Stimulated activated CD8-positive, alpha-beta memory T cell treated with anti-CD3 and anti-CD28 coated beads, Interleukin-15, amount 100 ng/mL, for 24 hours (primary cell): ENCODE data around the gene BACH2.
"Not testable (repeated sequence)": the region's sequence is repeated elsewhere in the genome, so short reads cannot be mapped to it uniquely, and the experiment has no call there.

Source experiments
- DNase-seq: peaks from one replicate; pipeline ENCODE4 v3.0.0-alpha.2; 2020; ENCODE audit warnings: low read depth

BACH2 gene

GRCh38 chr6:89894169-89894568 is 402.5 kb downstream of the BACH2 start, which contains the start of gene GJA10:
Gene GJA10 (plus strand): TSS chr6:89894469. CDS start chr6:89894469, 0 bp downstream.
- no peak for DNase-seq

- DNase-seq: not testable (repeated sequence)
Observed at GRCh38 chr6:89892577-89892976, 404.1 kb downstream of the BACH2 start.

DNA sequence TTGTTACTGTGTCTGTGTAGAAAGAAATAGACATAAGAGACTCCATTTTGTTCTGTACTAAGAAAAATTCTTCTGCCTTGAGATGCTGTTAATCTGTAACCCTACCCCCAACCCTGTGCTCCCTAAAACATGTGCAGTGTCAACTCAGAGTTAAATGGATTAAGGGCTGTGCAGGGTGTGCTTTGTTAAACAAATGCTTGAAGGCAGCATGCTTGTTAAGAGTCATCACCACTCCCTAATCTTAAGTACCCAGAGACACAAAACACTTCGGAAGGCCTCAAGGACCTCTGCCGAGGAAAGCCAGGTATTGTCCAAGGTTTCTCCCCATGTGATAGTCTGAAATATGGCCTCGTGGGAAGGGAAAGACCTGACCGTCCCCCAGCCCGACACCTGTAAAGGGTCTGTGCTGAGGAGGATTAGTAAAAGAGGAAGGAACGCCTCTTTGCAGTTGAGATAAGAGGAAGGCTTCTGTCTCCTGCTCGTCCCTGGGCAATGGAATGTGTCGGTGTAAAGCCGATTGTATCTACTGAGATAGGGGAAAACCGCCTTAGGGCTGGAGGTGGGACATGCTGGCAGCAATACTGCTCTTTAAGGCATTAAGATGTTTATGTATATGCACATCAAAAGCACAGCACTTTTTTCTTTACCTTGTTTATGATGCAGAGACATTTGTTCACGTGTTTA is 405.7 kb downstream of the BACH2 start:
- not testable (repeated sequence) for DNase-seq

GRCh38 chr6:89888871-89889270 is 407.8 kb downstream of the BACH2 start:
- DNase-seq: no peak

GRCh38 chr6:89888138-89888514 is 408.5 kb downstream of the BACH2 start:
- no peak for DNase-seq

DNA sequence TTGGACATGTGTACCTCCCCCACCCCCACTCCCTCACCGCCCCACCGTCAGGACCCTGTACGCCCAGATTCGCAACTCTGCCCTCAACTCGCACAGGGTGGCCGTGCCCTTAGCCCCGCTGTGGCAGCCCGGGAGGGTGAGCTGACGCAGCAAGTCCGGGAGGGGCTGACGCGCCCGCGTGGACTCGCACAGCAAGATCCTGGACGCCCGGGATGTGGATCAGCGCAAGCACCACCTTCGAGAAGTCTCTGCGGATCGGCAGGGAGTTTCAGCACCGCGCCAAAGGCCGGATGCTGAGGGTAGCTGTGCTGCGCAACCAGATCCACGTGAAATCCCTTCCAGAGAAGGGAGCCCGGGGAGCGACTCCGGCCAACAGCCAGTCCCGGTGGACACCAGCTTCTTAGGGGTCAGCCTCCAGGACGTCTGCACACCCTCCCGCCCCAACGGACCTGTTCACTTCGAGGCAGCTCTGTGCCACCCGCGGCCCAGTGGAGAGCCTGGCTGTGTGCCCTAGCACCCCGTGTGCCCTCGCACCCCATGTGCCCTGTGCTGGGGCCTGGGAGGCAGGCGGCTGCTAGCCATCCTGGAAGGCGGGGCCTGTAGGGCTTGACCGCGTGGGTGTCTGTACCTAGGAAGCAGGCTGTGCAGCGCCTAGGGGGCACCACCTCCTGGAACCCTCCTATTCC is 409.0 kb downstream of the BACH2 start:
- DNase-seq: no peak

- DNase-seq: no peak
Observed at GRCh38 chr6:89886378-89887120, 410.1 kb downstream of the BACH2 start.
